Skeletal muscle tissue (tissue), 4 donors: ENCODE data around the gene KDM1A. TPM values are rescaled to one million over a fixed set of nuclear protein-coding genes. Genes with fewer than 3 reads are reported as not detected.

ENCODE experiments used
- H3K27ac ChIP-seq: one replicate; pipeline ENCODE4 v1.7.0; 2013; ENCODE audit warnings: mild to moderate bottlenecking, low read depth, low read length, inconsistent platforms
- H3K27me3 ChIP-seq, 3 donors: one replicate each; pipeline ENCODE4 v1.7.0; 2013; ENCODE audit warnings: low read length in 3 of 3; ENCODE audit not compliant: control insufficient read depth in 3 of 3, insufficient read depth in 3 of 3
- H3K36me3 ChIP-seq, 3 donors: one replicate each; pipeline ENCODE4 v1.7.0; 2013; ENCODE audit warnings: low read length in 3 of 3; ENCODE audit not compliant: control insufficient read depth in 3 of 3, insufficient read depth in 3 of 3
- H3K4me1 ChIP-seq, 3 donors: one replicate each; pipeline ENCODE4 v1.7.0; 2013; ENCODE audit warnings: low read length in 3 of 3, mild to moderate bottlenecking in 3 of 3; ENCODE audit not compliant: control insufficient read depth in 3 of 3, insufficient read depth in 3 of 3
- H3K4me3 ChIP-seq, 3 donors: one replicate each; pipeline ENCODE4 v1.7.0; 2013; ENCODE audit warnings: low read length in 3 of 3
- H3K9ac ChIP-seq, 3 donors: one replicate each; pipeline ENCODE4 v1.7.0; 2013; ENCODE audit warnings: low read length in 3 of 3, mild to moderate bottlenecking in 3 of 3, moderate library complexity in 2 of 3, low read depth in 1 of 3
- H3K9me3 ChIP-seq, 3 donors: one replicate each; pipeline ENCODE4 v1.7.0; 2013; ENCODE audit warnings: low read length in 3 of 3; ENCODE audit not compliant: control insufficient read depth in 3 of 3
- total RNA-seq: library from RNA; depleted of rRNA; stranded (reverse); fragments of >200 nt; gene quantifications from one replicate; pipeline ENCODE4 v1.2.3, GENCODE V29; 2014
- donor health status: Osteomylitis.

KDM1A gene
- total RNA-seq, 1 donor from 2014 or later, result 103 TPM

- Histone ChIP-seq H3K36me3 (no peaks in the 10 kb centered on the region), H3K27me3 (no peaks in the 10 kb centered on the region), H3K9me3 (no peaks in the 10 kb centered on the region), H3K27ac (no peak overlapping the region), H3K9ac (no peak overlapping the region), H3K4me1 (no peaks in the 10 kb centered on the region), H3K4me3 (no peak overlapping the region)
These were observed 8.2 kb downstream of the KDM1A start for GRCh38 chr1:23027352-23027907.

- H3K9me3 ChIP-seq, result no peaks in the 10 kb centered on the region
- no peaks in the 10 kb centered on the region for H3K36me3 ChIP-seq
- H3K27ac ChIP-seq, result no peak overlapping the region
- no peaks in the 10 kb centered on the region for H3K4me1 ChIP-seq
- no peak overlapping the region for H3K9ac ChIP-seq
- H3K4me3 ChIP-seq, result no peak overlapping the region
- H3K27me3 ChIP-seq, result no peaks in the 10 kb centered on the region
These were observed 10.1 kb downstream of the KDM1A start for GRCh38 chr1:23029337-23029736.

GRCh38 chr1:23035823-23036452, 16.7 kb downstream of the KDM1A start:
- H3K4me3 ChIP-seq, result no peak overlapping the region
- no peaks in the 10 kb centered on the region for H3K27me3 ChIP-seq
- no peaks in the 10 kb centered on the region for H3K36me3 ChIP-seq
- H3K27ac ChIP-seq, result no peak overlapping the region
- H3K4me1 ChIP-seq, result peaks cover 0 to 6% (median 0%) of the 10 kb centered on the region in 3 donors
- no peaks in the 10 kb centered on the region for H3K9me3 ChIP-seq
- no peak overlapping the region for H3K9ac ChIP-seq

- Histone ChIP-seq H3K9ac (no peak overlapping the region), H3K27ac (no peak overlapping the region), H3K4me3 (no peak overlapping the region), H3K9me3 (no peaks in the 10 kb centered on the region), H3K36me3 (no peaks in the 10 kb centered on the region), H3K27me3 (no peaks in the 10 kb centered on the region), H3K4me1 (peaks cover 0 to 6% (median 0%) of the 10 kb centered on the region in 3 donors)
These were observed 17.9 kb downstream of the KDM1A start for GRCh38 chr1:23037081-23037740.

GRCh38 chr1:23039308-23039826, 20.1 kb downstream of the KDM1A start:
- no peaks in the 10 kb centered on the region for H3K36me3 ChIP-seq
- H3K27ac ChIP-seq, result no peak overlapping the region
- no peaks in the 10 kb centered on the region for H3K9me3 ChIP-seq

GRCh38 chr1:23040509-23040908, 21.2 kb downstream of the KDM1A start:
- peaks cover 0 to 6% (median 0%) of the 10 kb centered on the region in 3 donors for H3K4me1 ChIP-seq
- no peak overlapping the region for H3K4me3 ChIP-seq
- H3K9me3 ChIP-seq, result no peaks in the 10 kb centered on the region
- no peaks in the 10 kb centered on the region for H3K36me3 ChIP-seq
- no peaks in the 10 kb centered on the region for H3K27me3 ChIP-seq
- H3K9ac ChIP-seq, result no peak overlapping the region
- H3K27ac ChIP-seq, result no peak overlapping the region

More at GRCh38 chr1:23039308-23039826, 20.1 kb downstream of the KDM1A start:
- Histone ChIP-seq H3K9ac (no peak overlapping the region), H3K27me3 (no peaks in the 10 kb centered on the region), H3K4me1 (peaks cover 0 to 6% (median 0%) of the 10 kb centered on the region in 3 donors), H3K4me3 (no peak overlapping the region)

GRCh38 chr1:23044035-23044434, 24.8 kb downstream of the KDM1A start:
- H3K9ac ChIP-seq, result no peak overlapping the region
- H3K9me3 ChIP-seq, result no peaks in the 10 kb centered on the region
- H3K4me1 ChIP-seq, result no peaks in the 10 kb centered on the region
- H3K4me3 ChIP-seq, result no peak overlapping the region
- no peaks in the 10 kb centered on the region for H3K36me3 ChIP-seq
- H3K27ac ChIP-seq, result no peak overlapping the region
- no peaks in the 10 kb centered on the region for H3K27me3 ChIP-seq

- peaks cover 7 to 14% (median 14%) of the 10 kb centered on the region in 3 donors for H3K36me3 ChIP-seq
- H3K4me3 ChIP-seq, result no peak overlapping the region
- H3K27ac ChIP-seq, result no peak overlapping the region
- H3K4me1 ChIP-seq, result no peaks in the 10 kb centered on the region
- H3K9ac ChIP-seq, result no peak overlapping the region
- H3K9me3 ChIP-seq, result no peaks in the 10 kb centered on the region
- no peaks in the 10 kb centered on the region for H3K27me3 ChIP-seq
These were observed 30.9 kb downstream of the KDM1A start for GRCh38 chr1:23050201-23050600.

- Histone ChIP-seq H3K9ac (no peak overlapping the region), H3K9me3 (no peaks in the 10 kb centered on the region), H3K36me3 (peaks cover 9 to 14% (median 14%) of the 10 kb centered on the region in 3 donors), H3K27me3 (no peaks in the 10 kb centered on the region), H3K27ac (no peak overlapping the region), H3K4me3 (no peak overlapping the region), H3K4me1 (no peaks in the 10 kb centered on the region)
These were observed 32.1 kb downstream of the KDM1A start for GRCh38 chr1:23051290-23051909.

GRCh38 chr1:23057301-23057700, 38.0 kb downstream of the KDM1A start:
- Histone ChIP-seq H3K9me3 (no peaks in the 10 kb centered on the region), H3K36me3 (peaks cover 15 to 55% (median 55%) of the 10 kb centered on the region in 3 donors), H3K4me1 (no peaks in the 10 kb centered on the region), H3K9ac (no peak overlapping the region), H3K27me3 (no peaks in the 10 kb centered on the region), H3K4me3 (no peak overlapping the region), H3K27ac (no peak overlapping the region)
